Peyer's patch (tissue), 4 donors: Measurements from ENCODE around the gene XRCC1. TPM values are rescaled to one million over a fixed set of nuclear protein-coding genes. Genes with fewer than 3 reads are reported as not detected.

Experiments used
- DNase-seq, 3 donors: peaks; one replicate each; pipeline ENCODE4 v3.0.0-alpha.2; 2017 to 2019
- H3K27ac ChIP-seq, 4 donors: fragments of 200-600 bp; sonication (generic); one replicate each; pipeline ENCODE4 v1.5.1; 2016 to 2019
- H3K27me3 ChIP-seq, 2 donors: fragments of 200-600 bp; sonication (generic); one replicate each; pipeline ENCODE4 v1.5.1; 2019
- H3K36me3 ChIP-seq, 3 donors: fragments of 200-600 bp; sonication (generic); one replicate each; pipeline ENCODE4 v1.5.1; 2016 to 2019
- H3K4me1 ChIP-seq, 4 donors: fragments of 200-600 bp; sonication (generic); one replicate each; pipeline ENCODE4 v1.5.1; 2016 to 2019
- H3K4me3 ChIP-seq, 4 donors: fragments of 200-600 bp; sonication (generic); 1 replicate in 3 of 4; 2 replicates in 1 of 4; pipeline ENCODE4 v1.5.1; 2016 to 2019; ENCODE audit warnings: mild to moderate bottlenecking in 1 of 4
- H3K9me3 ChIP-seq, 4 donors: fragments of 200-600 bp; sonication (generic); one replicate each; pipeline ENCODE4 v1.5.1; 2016 to 2019; ENCODE audit warnings: mild to moderate bottlenecking in 1 of 4
- CTCF ChIP-seq, 6 experiments: fragments of 450-650 bp in 4 of 6; fragments of 200-600 bp in 2 of 6; sonication (generic) in 1 of 6; IDR thresholded peaks; one replicate each; pipeline ENCODE4 v1.5.1; 2017 to 2019; ENCODE audit warnings: antibody characterized with exemption in 6 of 6, mild to moderate bottlenecking in 3 of 6, moderate library complexity in 1 of 6
- POLR2A ChIP-seq, 2 donors: fragments of 450-650 bp; IDR thresholded peaks; one replicate each; pipeline ENCODE4 v1.5.1; 2017; ENCODE audit warnings: antibody characterized with exemption in 2 of 2, mild to moderate bottlenecking in 2 of 2, moderate library complexity in 2 of 2
- total RNA-seq, 4 donors: library from RNA; depleted of rRNA; stranded (reverse); fragments of >200 nt; gene quantifications; one replicate each; pipeline ENCODE4 v1.1.0, GENCODE V29; 2016

The XRCC1 gene
- total RNA-seq, 4 donors from 2014 or later: 18.4 to 49.5 (median 22.2) TPM

DNA sequence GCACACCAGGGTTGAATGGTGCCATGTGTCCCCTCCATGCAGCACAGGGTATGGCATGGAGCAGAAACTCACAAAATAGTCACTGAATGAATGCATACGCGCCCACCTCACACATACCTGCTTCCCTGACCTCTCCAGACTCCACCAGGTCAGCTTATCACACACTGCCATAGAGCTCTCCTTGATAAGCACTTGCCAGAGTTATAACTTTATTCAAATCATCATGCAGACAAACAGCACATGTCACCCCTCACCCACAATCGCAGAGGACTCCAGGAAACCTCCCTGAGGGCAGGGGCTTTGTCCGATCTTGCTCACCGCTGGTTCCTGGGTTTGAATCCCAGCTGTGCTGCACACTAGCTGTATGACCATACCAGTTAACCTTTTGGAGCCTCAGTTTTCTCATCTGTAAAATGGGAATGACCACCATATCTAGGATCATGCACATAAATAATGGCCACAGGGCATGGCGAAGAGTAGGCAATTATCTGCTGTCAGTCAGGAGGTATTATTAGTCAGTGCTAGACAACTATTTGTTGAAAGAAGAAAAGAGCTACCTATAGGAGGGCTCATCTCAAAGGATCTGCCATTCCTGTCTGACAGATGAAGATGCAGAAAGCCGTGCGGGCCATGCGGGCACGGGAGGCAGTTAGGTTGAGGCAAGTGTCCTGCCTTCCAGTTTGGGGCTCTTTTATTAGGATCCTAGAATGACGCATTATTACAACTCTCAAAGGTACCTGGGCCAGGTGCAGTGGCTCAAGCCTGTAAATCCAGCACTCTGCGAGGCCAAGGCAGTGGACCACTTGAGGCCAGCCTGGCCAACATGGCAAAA, 14.0 kb downstream of the XRCC1 start:
- H3K27ac ChIP-seq: peak overlapping the region in 1 of 4 donors; percentile 81

GRCh38 chr19:43560687-43561086, 14.6 kb downstream of the XRCC1 start:
- Histone ChIP-seq H3K4me1 (peaks cover 0 to 10% (median 4%) of the 10 kb centered on the region in 4 donors), H3K4me3 (no peak overlapping the region), H3K27ac (no peak overlapping the region), H3K27me3 (no peaks in the 10 kb centered on the region), H3K36me3 (peaks cover 0 to 23% (median 0%) of the 10 kb centered on the region in 3 donors), H3K9me3 (no peaks in the 10 kb centered on the region)
- TF ChIP-seq POLR2A (IDR thresholded peaks at IDR 0.05): no peak
- TF ChIP-seq CTCF (IDR thresholded peaks at IDR 0.05): no peak
- DNase-seq: no peak

More for the DNA sequence above, 14.0 kb downstream of the XRCC1 start:
- H3K4me1 ChIP-seq: peaks cover 0 to 10% (median 4%) of the 10 kb centered on the region in 4 donors
- H3K36me3 ChIP-seq: peaks cover 0 to 16% (median 0%) of the 10 kb centered on the region in 3 donors
- no peak for DNase-seq
- H3K4me3 ChIP-seq: no peak overlapping the region
- no peaks in the 10 kb centered on the region for H3K9me3 ChIP-seq
- no peaks in the 10 kb centered on the region for H3K27me3 ChIP-seq
- TF ChIP-seq POLR2A (IDR thresholded peaks at IDR 0.05): no peak
- no peak for TF ChIP-seq CTCF (IDR thresholded peaks at IDR 0.05)

- Histone ChIP-seq H3K4me1 (no peaks in the 10 kb centered on the region), H3K27me3 (no peaks in the 10 kb centered on the region), H3K4me3 (no peak overlapping the region), H3K36me3 (peaks cover 0 to 67% (median 0%) of the 10 kb centered on the region in 3 donors), H3K27ac (no peak overlapping the region), H3K9me3 (no peaks in the 10 kb centered on the region)
- TF ChIP-seq POLR2A (IDR thresholded peaks at IDR 0.05): no peak
- TF ChIP-seq CTCF (IDR thresholded peaks at IDR 0.05): peak in 5 of 6 experiments; percentile 41 to 73 (median 63)
- DNase-seq: peak; percentile 74 to 91 (median 79)
These were observed 20.0 kb downstream of the XRCC1 start for GRCh38 chr19:43555185-43555770.

GRCh38 chr19:43554317-43554895, 20.9 kb downstream of the XRCC1 start:
- H3K27ac ChIP-seq: no peak overlapping the region
- no peaks in the 10 kb centered on the region for H3K9me3 ChIP-seq
- H3K27me3 ChIP-seq: no peaks in the 10 kb centered on the region
- H3K4me1 ChIP-seq: no peaks in the 10 kb centered on the region
- DNase-seq: no peak
- H3K36me3 ChIP-seq: peaks cover 0 to 69% (median 0%) of the 10 kb centered on the region in 3 donors
- TF ChIP-seq POLR2A (IDR thresholded peaks at IDR 0.05) (no peak), CTCF (IDR thresholded peaks at IDR 0.05) (no peak)
- no peak overlapping the region for H3K4me3 ChIP-seq

DNA sequence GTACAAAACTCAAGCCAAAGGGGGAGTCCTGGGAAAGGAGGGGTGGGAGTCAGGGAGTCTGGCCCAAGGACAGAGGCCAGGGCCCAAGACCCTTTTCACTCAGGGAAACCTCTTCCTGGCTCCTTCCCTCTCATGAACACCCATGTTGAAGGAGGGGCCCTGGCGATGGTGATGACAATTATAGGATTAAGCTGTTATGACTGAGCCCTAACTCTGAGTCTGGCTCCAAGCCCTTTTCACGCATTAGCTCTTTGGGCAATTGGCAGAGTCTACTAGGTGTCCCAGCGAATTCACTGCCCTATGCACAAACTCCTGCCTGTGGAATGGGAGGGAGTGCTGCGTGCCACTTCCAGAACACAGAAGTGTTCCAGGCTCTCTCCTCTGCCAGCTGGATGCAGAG, 21.7 kb downstream of the XRCC1 start:
- no peak for TF ChIP-seq POLR2A (IDR thresholded peaks at IDR 0.05)
- TF ChIP-seq CTCF (IDR thresholded peaks at IDR 0.05): no peak
- peaks cover 0 to 72% (median 0%) of the 10 kb centered on the region in 3 donors for H3K36me3 ChIP-seq
- H3K27ac ChIP-seq: no peak overlapping the region
- no peaks in the 10 kb centered on the region for H3K4me1 ChIP-seq
- no peaks in the 10 kb centered on the region for H3K9me3 ChIP-seq
- no peak overlapping the region for H3K4me3 ChIP-seq
- DNase-seq: no peak
- H3K27me3 ChIP-seq: no peaks in the 10 kb centered on the region
